Right ventricle myocardium superior (tissue), 1 donor: ENCODE data around the gene ZNF726. TPM values are rescaled to one million over a fixed set of nuclear protein-coding genes. Genes with fewer than 3 reads are reported as not detected.
A peak's percentile ranks its signal among the peaks of the same experiment; 100 is the strongest.
"Not testable (repeated sequence)": the region's sequence is repeated elsewhere in the genome, so short reads cannot be mapped to it uniquely, and the experiment has no call there.

Experiments
- ATAC-seq: fragments of 200-7000 bp; cut with Tn5 transposase; one replicate; pipeline ENCODE4 v1.9.1; 2020; ENCODE audit warnings: mild to moderate bottlenecking; ENCODE audit not compliant: poor library complexity
- DNase-seq: peaks from one replicate; pipeline ENCODE4 v3.0.0-alpha.2; 2020
- intact Hi-C: fragments of 100-400 bp; cut with DNase I; formaldehyde crosslinking; loops from one replicate; pipeline ENCODE4 v1.11.2; 2022
- long read RNA-seq: library from polyadenylated mRNA; unstranded; transcript quantifications from one replicate; pipeline ENCODE4 v2.0.0, GENCODE V29; 2021
- total RNA-seq: library from RNA; stranded (reverse); fragmentation: NEBNext Ultra II Directional; extraction: Animal tissue kit (Norgen Biotek cat#: 25700); gene quantifications from one replicate; pipeline ENCODE4 v1.2.1, GENCODE V29; 2021
- donor health status: DM: no; HTN: yes; CAD: no; lungs with severe emphysema.

ZNF726 gene
- 0.32 TPM for total RNA-seq
- long read RNA-seq, partial matches to known transcripts = 0 of 1 reads
- long read RNA-seq, other reads (novel, unspliced or antisense) = 0 of 1 reads

DNA sequence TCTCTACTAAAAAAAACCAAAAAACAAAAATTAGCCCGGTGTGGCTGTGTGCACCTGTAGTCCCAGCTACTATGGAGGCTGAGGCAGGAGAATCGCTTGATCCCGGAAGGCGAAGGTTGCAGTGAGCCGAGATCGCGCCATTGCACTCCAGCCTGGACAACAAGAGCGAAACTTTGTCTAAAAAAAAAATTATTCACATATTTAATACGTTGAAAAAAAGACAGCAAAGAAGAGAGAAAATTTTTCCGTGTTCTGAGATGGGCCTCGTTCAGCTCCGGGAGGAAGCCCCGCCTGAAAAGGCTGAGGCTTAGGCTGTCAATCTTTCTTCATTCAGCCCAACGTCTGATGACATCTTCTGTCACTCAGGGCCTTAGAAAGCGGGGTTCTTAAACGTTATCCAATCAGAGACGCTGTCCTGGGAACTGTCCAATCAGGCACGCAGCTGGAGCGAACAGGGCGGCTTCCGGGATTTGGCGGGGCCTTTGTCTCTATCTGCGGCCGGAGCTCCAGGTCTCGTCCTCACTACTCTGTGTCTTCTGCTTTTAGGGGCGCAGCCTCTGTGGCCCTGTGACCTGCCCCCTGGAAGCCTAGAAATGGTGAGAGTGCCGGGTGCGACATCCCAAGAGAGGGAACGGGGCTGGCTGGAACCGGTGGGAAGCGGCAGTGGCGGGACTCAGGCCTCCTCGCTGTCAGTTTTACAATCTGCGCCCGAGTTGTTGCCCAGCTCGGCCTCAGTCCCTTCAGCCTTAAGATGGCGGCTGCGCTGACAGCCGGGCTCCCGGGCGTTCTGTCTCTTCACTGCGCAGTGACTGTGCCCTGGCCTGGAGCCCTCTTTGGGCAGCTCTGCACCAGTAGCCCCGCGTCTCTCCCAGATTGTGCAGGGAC, at the start of gene ZNF726:
Gene ZNF726, plus strand, starts transcription at position 485 of the 885 bp plus-strand sequence. Its CDS starts 109 bp downstream, at position 594.
- DNase-seq (peak; percentile 89), ATAC-seq (peak; percentile 99)
- intact Hi-C loops = no loop called here

DNA sequence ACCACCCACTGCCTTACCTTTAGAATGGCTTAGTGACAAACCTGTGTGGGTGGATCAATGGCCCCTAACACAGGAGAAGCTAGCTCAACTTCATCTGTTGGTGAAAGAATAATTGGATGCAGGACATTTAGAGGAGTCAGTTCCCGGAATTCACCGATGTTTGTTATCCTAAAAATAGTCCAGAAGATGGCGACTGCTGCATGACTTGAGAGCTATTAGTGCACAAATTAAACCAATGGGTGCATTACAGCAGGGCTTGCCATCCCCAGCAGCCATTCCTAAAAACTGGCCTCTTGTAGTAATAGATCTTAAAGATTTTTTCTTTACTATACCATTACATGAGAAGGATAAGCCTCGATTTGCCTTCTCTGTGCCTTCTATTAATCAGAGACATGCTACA, 46.8 kb upstream of the ZNF726 start:
- DNase-seq (no peak), ATAC-seq (no peak)
- intact Hi-C loops = no loop called here

DNA sequence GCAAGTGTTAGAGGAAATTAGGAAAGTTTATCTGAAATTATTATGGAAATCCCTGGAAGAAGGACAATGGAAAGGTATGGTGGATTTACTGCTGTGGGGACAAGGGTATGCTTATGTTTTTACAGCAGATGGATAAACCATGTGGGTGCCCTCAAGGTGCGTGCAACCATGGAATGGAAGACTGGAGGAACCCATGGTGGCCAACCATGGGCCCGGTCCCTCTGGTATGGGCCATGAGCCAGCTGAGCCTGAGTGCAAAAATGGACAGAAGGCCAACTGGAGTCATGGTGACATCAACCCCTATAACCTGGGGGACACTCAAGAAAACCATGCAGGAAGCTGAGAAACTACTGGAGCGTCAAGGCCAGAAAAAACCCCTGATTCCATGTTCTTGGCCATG, 46.1 kb upstream of the ZNF726 start:
- DNase-seq (no peak), ATAC-seq (no peak)
- intact Hi-C loops = no loop called here

DNA sequence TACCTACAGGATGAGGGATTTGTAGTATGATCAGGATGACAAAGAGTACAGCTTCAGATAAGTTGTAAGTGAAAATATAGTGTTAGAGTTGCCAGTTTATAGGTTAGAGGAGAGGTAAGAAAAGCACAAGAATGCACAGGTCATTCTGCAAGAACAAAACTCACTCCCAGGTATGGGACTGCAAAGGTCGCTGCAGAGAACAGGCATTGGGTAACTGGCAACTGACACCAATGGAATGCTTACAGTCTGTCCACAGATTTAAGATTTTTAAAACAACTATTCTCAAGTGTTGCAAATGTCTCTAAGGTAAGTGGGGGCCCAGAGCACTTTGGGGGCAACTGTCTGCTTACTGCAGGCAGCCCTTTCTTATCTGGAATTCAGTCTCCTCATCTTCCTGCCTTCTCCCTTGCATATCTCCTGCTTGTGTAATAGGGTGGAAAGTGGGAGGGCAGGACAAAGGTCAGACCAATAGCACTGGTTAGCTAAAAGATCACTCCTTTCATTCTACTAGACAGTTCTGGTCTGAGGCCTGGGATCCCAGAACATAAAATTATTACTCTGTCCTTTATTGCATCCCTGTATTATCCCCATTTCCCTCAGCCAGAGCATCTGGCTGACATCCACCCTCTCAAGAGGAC, 42.3 kb upstream of the ZNF726 start:
- ATAC-seq (no peak), DNase-seq (no peak)
- intact Hi-C loops = loop anchor here (10.0 kb wide), 1 partner anchor 92 kb away; no protein-coding TSS in a partner anchor

DNA sequence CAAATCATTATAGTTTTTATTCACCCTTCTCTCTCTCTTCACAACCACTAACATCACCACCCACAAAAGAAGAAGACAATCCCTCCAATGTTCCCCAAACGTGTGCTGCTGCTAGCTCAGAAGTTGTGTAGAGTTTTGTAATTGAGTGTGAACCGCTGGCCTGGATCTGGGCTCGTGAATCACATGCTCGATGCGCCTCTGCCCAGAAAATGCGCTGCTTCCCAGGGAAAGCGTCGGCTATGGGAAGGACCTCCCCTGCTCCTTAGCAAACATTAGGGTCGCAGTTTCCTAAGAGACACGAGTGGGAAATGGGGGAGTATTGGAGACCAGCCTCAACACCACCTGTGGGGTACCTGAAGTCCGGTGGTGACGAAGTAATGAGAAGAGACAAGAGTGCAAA, 38.4 kb upstream of the ZNF726 start:
- ATAC-seq (no peak), DNase-seq (no peak)
- intact Hi-C loops = loop anchor here (10.0 kb wide), 1 partner anchor 89 kb away; no protein-coding TSS in a partner anchor

DNA sequence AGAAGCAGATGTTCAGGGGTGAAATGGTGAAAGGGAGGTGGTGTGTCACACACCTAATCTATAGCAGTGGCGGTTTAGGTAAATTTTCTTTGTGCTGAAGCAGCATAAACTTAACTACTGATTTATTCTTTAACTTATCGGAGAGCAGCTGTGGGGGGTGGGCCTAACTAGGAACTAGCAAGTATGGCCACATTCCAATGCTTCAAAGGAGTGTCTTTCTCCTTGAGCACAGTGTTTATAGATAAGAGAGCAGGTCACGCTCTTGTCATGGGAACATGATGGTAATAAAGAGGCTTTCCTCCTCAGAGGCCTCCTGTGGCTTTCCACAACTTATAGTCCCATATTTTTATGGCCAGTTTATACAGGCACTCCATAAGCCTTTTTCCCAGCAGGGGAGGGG, 37.9 kb upstream of the ZNF726 start:
- intact Hi-C loops = loop anchor here (10.0 kb wide), 1 partner anchor 88 kb away; no protein-coding TSS in a partner anchor
- not testable (repeated sequence) for DNase-seq, ATAC-seq

DNA sequence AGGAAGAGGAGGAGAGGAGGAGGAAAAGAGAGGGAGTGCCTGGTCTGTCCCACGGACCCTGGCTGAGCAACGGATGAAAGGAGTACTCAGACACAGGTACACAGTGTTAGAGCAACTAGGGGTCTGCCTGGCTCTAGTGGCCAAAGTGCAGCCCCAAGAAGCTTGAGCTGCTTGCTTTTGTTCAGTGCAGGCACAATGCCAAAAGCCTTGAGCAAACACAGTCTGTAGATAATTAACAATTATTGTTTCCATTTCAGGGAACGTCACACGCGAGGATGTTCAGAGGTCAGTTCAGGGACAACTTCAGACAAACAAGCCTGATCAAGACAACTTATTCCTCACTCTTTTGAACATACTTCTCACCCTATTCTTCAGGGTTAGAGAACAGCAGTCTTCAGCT, 32.2 kb upstream of the ZNF726 start:
- intact Hi-C loops = no loop called here
- DNase-seq (no peak), ATAC-seq (no peak)

DNA sequence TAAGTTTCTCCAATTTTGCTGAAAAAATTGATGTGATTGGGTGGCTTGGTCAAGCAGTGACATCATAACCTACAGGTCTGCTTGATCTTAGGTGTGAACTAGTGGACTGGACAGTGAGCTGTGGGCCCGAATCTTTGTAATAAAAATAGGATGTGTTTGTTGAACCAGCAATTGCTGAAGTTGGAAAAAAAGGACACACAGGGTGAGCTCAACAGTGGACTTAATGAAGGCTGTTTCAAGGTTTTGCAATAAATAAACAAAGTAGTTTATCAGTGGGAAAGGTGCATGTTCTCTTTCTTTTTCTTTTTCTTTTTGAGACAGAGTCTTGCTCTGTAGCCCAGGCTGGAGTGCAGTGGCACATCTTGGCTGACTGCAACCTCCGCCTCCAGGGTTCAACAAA, 30.3 kb upstream of the ZNF726 start:
- DNase-seq (no peak), ATAC-seq (no peak)
- intact Hi-C loops = no loop called here

DNA sequence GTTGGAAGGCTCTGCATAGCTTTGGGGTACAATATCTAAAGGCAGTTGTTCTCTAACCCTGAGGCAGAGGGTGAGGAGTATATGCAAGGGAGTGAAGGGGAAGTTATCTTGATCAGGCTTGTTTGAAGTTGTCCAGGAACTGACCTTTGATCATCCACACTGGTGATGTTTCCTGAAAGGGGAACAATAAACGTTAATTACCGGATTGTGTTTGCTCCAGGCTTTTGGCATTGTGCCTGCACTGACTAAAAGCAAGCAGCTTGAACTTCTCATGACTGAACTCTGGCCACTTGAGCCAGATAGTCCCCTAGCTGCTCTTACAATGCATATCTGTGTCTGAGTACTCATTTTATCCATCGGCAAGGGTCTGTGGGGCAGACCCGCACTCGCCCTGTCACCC, 27.0 kb upstream of the ZNF726 start:
- ATAC-seq = no peak
- no peak for DNase-seq
- intact Hi-C loops = no loop called here

DNA sequence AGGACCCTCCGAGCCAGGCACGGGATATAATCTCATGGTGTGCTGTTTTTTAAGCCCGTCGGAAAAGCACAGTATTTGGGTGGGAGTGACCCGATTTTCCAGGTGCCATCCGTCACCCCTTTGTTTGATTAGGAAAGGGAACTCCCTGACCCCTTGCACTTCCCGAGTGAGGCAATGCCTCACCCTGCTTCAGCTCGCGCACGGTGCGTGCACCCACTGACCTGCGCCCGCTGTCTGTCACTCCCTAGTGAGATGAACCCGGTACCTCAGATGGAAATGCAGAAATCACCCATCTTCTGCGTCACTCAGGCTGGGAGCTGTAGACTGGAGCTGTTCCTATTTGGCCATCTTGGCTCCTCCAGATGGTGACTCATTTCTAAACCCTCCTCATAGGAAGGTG, 18.6 kb upstream of the ZNF726 start:
- intact Hi-C loops, DNase-seq, ATAC-seq: not testable (repeated sequence)

DNA sequence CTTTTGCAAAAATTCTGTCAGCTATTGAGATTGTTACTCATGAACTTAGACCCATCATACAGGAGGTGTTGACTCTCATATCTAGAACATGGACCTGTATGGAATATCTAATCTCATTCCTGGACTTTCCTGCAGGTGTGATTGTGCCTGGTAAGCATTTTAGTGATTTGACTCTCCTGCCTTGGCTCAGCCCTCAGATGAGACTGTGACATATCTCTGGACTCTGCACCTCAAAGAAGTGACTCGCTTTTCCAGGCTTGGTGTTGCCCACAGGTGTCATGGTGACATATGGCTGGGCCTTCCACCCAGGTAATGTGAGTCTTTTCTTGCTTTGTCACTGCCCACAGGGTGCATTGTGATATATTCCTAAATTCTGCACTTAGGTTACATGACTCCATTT, 17.8 kb upstream of the ZNF726 start:
- intact Hi-C loops = no loop called here
- ATAC-seq = no peak

DNA sequence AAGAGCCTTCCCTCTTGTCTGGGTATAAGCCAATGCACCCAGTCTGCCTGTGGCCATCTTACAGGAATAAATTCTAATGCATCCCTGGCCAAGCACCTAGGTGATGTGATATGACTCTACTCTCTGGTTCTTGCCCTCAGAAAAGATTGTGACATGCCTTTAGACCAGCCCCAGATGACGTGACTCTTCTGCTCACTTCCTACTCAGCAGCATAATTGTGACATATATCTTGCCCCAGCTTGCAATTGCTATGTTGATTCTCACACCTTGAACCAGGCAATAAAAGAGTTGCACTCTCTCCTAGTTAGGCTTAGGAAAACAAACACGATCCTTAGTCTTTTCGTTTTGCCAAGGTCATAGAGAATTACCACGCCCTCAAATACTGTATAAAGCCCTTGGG, 13.3 kb upstream of the ZNF726 start:
- intact Hi-C loops = no loop called here
- no peak for DNase-seq
- no peak for ATAC-seq

More for the DNA sequence above, 17.8 kb upstream of the ZNF726 start:
- DNase-seq = no peak

DNA sequence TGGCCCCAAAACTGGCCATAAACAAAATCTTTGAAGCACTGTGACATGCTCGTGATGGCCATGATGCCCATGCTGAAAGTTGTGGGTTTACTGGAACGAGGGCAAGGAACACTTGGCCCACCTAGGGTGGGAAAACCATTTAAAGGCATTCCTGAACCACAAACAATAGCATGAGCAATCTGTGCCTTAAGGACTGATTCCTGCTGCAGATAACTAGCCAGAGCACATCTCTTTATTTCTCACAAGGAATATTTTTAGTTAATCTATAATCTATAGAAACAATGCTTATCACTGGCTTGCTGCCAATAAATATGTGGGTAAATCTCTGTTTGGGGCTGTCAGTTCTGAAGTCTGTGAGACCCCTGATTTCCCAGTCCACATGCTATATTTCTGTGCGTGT, 10.3 kb upstream of the ZNF726 start:
- intact Hi-C loops = no loop called here

DNA sequence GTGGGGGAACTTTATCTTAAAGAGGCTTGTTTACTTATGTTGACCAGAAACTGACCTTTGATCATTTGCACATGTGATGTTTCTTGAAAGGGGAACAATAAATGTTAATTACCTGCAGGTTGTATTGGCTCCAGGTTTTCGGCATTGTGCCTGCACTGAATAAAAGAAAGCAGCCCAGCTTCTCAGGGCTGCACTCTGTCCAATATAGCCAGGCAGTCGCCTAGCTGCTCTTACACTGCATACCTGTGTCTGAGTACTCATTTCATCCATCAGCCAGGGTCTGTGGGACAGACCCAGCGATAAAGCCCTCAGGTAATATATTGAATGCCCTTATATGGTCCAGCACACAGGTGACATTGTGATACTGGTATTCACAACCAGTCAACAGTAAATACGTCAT, 8.9 kb upstream of the ZNF726 start:
- no peak for DNase-seq

More for the DNA sequence above, 10.3 kb upstream of the ZNF726 start:
- ATAC-seq = no peak
- no peak for DNase-seq

DNA sequence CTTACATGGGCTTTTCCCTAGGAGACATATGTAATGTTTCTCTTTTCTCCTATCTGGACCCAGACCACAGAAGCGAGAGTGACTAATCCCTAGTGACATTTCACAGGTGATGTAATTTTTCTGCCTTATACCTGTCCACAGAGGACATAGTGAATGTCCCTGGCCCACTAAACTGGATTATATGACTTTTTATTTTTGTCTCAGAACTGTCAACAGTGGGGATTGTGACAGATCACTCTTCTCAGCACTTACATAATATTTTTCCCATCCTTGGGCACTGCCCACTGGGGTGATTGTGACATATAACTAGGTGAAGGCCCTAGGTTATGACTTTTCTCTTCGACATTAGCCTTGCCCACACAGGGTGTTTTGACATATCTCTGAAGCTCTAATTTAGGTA, 7.9 kb upstream of the ZNF726 start:
- no peak for ATAC-seq
- no peak for DNase-seq
- intact Hi-C loops = no loop called here

More for the DNA sequence above, 8.9 kb upstream of the ZNF726 start:
- intact Hi-C loops = no loop called here
- no peak for ATAC-seq

DNA sequence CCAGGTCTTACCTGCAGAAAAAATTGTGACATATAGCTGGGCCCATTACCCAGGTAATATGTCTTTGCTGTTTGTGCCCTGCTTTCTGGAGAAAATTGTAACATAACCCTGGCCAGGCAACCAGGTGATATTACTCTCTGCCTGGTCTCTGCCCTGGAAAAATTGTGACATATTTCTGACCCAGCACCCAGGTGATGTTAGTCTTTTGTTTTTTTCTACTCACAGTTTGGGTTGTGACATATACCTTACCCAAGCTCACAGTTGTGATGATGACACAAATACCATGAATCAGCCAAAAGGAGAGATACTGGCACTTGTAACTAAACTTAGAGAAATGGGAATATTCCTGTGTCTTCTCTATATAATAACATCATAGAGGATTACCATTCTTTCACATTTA, 6.5 kb upstream of the ZNF726 start:
- intact Hi-C loops = no loop called here
- ATAC-seq (no peak), DNase-seq (no peak)

DNA sequence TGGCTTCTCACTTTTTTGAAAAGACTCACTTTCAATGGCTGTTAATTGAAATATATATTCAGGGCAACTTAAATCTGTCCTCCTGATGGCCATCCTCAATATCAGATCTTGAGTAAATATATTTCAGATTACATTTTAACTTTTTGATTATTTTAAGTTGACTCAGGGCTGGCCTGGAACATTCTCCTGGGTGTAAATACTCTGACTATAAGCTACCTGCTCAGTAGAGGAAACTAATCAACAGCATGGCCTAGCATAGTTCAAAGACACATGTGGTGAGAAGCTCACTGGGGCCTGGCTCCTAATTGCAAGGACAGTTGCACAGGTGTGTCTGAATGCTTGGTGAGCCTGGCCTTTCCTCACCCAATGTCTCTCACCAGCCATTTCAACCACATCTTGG, 5.5 kb upstream of the ZNF726 start:
- no peak for ATAC-seq
- intact Hi-C loops = no loop called here
- no peak for DNase-seq

DNA sequence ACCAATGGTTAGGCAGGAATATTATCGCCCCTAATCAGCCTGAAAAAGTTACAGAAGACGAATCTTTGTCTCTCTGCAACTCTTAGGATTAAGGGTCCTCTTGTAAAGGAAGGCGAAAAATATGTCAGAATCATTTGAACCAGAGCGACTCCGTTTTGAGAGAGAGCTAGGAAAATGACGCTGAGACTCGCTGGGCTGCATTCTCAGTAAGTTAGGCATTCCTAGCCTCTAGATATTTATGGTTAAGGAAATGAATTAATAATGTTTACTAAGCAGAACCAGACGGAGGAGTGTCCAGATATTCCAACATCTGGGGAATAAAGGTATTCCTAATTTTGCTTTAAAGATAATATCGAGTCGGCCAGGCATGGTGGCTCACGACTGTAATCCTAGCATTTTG, 755 bp upstream of the ZNF726 start:
- no peak for ATAC-seq
- DNase-seq = no peak
- intact Hi-C loops = no loop called here

DNA sequence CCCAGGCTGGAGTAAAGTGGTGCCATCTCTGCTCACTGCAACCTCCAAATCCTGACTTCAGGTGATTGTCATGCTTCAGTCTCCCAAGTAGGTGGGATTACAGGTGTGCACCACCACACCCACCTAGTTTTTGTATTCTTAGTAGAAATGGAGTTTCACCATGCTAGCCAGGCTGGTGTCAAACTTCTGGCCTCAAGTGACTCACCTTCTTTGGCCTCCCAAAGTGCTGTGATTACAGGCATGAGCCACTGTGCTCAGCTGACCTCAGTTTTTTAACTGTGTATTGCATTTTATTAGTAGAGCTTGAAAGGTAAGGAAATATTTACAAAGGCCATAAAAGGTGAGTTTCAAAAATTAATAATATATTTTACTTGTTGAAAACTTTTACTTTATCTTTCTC, 2.3 kb downstream of the ZNF726 start:
- intact Hi-C loops = no loop called here
- no peak for DNase-seq
- ATAC-seq = no peak

DNA sequence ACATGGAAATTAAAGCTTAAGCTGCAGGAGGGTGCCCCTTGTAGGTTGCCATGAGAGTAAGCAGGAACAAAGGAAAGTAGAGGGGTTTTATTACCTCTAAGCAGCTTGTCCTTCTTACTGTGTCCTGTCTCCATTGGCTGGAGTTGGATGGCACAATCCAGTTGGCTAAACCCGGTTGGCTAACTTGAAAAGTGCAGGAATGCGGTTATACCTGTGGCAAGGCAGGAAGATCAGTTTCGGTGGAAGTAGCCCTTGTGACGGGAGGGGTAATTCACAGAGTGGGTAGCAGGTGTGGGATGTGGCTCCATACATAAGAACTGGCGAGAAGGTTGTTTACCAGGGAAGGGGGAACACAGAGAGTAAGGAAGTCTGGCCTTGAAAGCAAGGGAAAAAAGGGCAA, 3.2 kb downstream of the ZNF726 start:
- intact Hi-C loops = no loop called here
- ATAC-seq (no peak), DNase-seq (no peak)
